Right lobe of liver (tissue), 6 donors: ENCODE results near the gene KAT2A. TPM values are rescaled to one million over a fixed set of nuclear protein-coding genes. Genes with fewer than 3 reads are reported as not detected.
"Not testable (repeated sequence)": the region's sequence is repeated elsewhere in the genome, so short reads cannot be mapped to it uniquely, and the experiment has no call there.

Experiments used
- ATAC-seq, 4 donors: fragments of 200-7000 bp; cut with Tn5 transposase; one replicate each; pipeline ENCODE4 v1.9.1; 2020; ENCODE audit warnings: mild to moderate bottlenecking in 4 of 4, moderate library complexity in 4 of 4
- DNase-seq, 3 donors: peaks; one replicate each; pipeline ENCODE4 v3.0.0-alpha.2; 2020
- H3K27ac ChIP-seq, 3 donors: fragments of 200-600 bp; one replicate each; pipeline ENCODE4 v1.8.0; 2022
- H3K27me3 ChIP-seq, 2 donors: fragments of 200-600 bp; one replicate each; pipeline ENCODE4 v1.8.0; 2022
- H3K36me3 ChIP-seq, 4 donors: fragments of 200-600 bp; sonication (generic) in 1 of 4; one replicate each; pipeline versions ENCODE4 v1.5.1 to v1.8.0; 2017 to 2022; ENCODE audit warnings: control low read depth in 1 of 4
- H3K4me1 ChIP-seq, 4 donors: fragments of 200-600 bp; sonication (generic) in 1 of 4; one replicate each; pipeline versions ENCODE4 v1.5.1 to v1.8.0; 2017 to 2022; ENCODE audit warnings: control low read depth in 1 of 4
- H3K4me3 ChIP-seq, 3 donors: fragments of 200-600 bp; one replicate each; pipeline ENCODE4 v1.8.0; 2022
- H3K9me3 ChIP-seq, 4 donors: fragments of 200-600 bp; sonication (generic) in 1 of 4; one replicate each; pipeline versions ENCODE4 v1.5.1 to v1.8.0; 2017 to 2022; ENCODE audit warnings: control low read depth in 1 of 4
- CTCF ChIP-seq, 4 donors: fragments of 200-600 bp in 3 of 4; fragments of 450-650 bp in 1 of 4; IDR thresholded peaks; one replicate each; pipeline versions ENCODE4 v1.5.1 to v1.8.0; 2016 to 2022; ENCODE audit warnings: antibody characterized with exemption in 4 of 4, mild to moderate bottlenecking in 2 of 4
- POLR2A ChIP-seq: fragments of 450-650 bp; IDR thresholded peaks from one replicate; pipeline ENCODE4 v1.6.1; 2017; ENCODE audit warnings: antibody characterized with exemption, mild to moderate bottlenecking
- WGBS: methylation state at CpG from one replicate; pipeline ENCODE4 v1.1.6; 2018; ENCODE audit warnings: low coverage, low lambda C conversion rate; ENCODE audit not compliant: insufficient coverage; ENCODE audit errors: missing lambda C conversion rate; 5-methylcytosine and 5-hydroxymethylcytosine counted together
- intact Hi-C, 2 donors: fragments of 100-400 bp; cut with DNase I; formaldehyde crosslinking; loops; one replicate each; pipeline versions ENCODE4 v1.11.2 to v1.14.1; 2022
- total RNA-seq, 6 experiments: library from RNA; depleted of rRNA in 2 of 6; stranded (reverse); fragments of >200 nt in 2 of 6; fragmentation: NEBNext Ultra II Directional in 3 of 6; extraction: Animal tissue kit (Norgen Biotek cat#: 25700) in 3 of 6; gene quantifications; one replicate each; pipeline versions ENCODE4 v1.1.0 to v1.2.4, GENCODE V29; 2016 to 2023
- donor health status: DM: no; HTN: yes; CAD: no.
- donor health status: DM: no; HTN: no; CAD: no.
- donor health status: DM: no; HTN: no; CAD: no.
- donor health status: DM: no; HTN: yes; CAD: no.
- donor health status: DM: no; HTN: yes; CAD: no.

The KAT2A gene
- total RNA-seq, 6 experiments from 2014 or later = 14.3 to 36.4 (median 21.3) TPM

- H3K9me3 ChIP-seq = no peaks in the 10 kb centered on the region
- H3K27me3 ChIP-seq = no peaks in the 10 kb centered on the region
- ATAC-seq (no peak), DNase-seq (no peak)
- intact Hi-C loops = no loop called here
- H3K4me1 ChIP-seq = no peaks in the 10 kb centered on the region
- 60% methylated on average over 5 of the region's 14 CpGs for WGBS
- H3K27ac ChIP-seq = no peak overlapping the region
- no peaks in the 10 kb centered on the region for H3K36me3 ChIP-seq
- TF ChIP-seq POLR2A (no peak), CTCF (IDR thresholded peaks at IDR 0.05) (no peak)
- H3K4me3 ChIP-seq = no peak overlapping the region
Observed at GRCh38 chr17:42159796-42160530, 38.8 kb upstream of the KAT2A start.

- 34% methylated on average over 12 of the region's 17 CpGs for WGBS
- no peak for ATAC-seq
- H3K4me3 ChIP-seq = peak overlapping the region; percentile 95 to 99 (median 99)
- H3K9me3 ChIP-seq = no peaks in the 10 kb centered on the region
- H3K36me3 ChIP-seq = no peaks in the 10 kb centered on the region
- H3K27me3 ChIP-seq = no peaks in the 10 kb centered on the region
- peaks cover 0 to 16% (median 5%) of the 10 kb centered on the region in 4 donors for H3K4me1 ChIP-seq
- intact Hi-C loops = no loop called here
- DNase-seq = no peak
- TF ChIP-seq CTCF (IDR thresholded peaks at IDR 0.05) (no peak), POLR2A (no peak)
- H3K27ac ChIP-seq = no peak overlapping the region
Observed at GRCh38 chr17:42155614-42156045, 34.5 kb upstream of the KAT2A start.

GRCh38 chr17:42153919-42154742 is 33.0 kb upstream of the KAT2A start:
- H3K4me1 ChIP-seq = peaks cover 0 to 20% (median 5%) of the 10 kb centered on the region in 4 donors
- DNase-seq = no peak
- H3K27ac ChIP-seq = peak overlapping the region; percentile 69 to 82 (median 79)
- 6% methylated on average over 12 of the region's 15 CpGs for WGBS
- H3K27me3 ChIP-seq = no peaks in the 10 kb centered on the region
- intact Hi-C loops = no loop called here
- no peaks in the 10 kb centered on the region for H3K9me3 ChIP-seq
- peak in 3 of 4 donors; percentile 4 to 24 (median 8) for ATAC-seq
- H3K36me3 ChIP-seq = no peaks in the 10 kb centered on the region
- no peak for TF ChIP-seq CTCF (IDR thresholded peaks at IDR 0.05)
- no peak for TF ChIP-seq POLR2A
- H3K4me3 ChIP-seq = peak overlapping the region; percentile 95 to 99 (median 99)

- intact Hi-C loops = no loop called here
- no peak overlapping the region for H3K27ac ChIP-seq
- no peaks in the 10 kb centered on the region for H3K9me3 ChIP-seq
- WGBS = 95% methylated on average over 6 of the region's 13 CpGs
- TF ChIP-seq POLR2A = no peak
- no peak for TF ChIP-seq CTCF (IDR thresholded peaks at IDR 0.05)
- H3K36me3 ChIP-seq = peaks cover 0 to 11% (median 3%) of the 10 kb centered on the region in 4 donors
- no peaks in the 10 kb centered on the region for H3K27me3 ChIP-seq
- peaks cover 0 to 12% (median 0%) of the 10 kb centered on the region in 4 donors for H3K4me1 ChIP-seq
- no peak overlapping the region for H3K4me3 ChIP-seq
- no peak for ATAC-seq
- no peak for DNase-seq
Observed at GRCh38 chr17:42146911-42147607, 25.9 kb upstream of the KAT2A start.

- ATAC-seq, DNase-seq, intact Hi-C loops, H3K4me1 ChIP-seq, H3K9me3 ChIP-seq, H3K4me3 ChIP-seq, H3K27ac ChIP-seq, H3K27me3 ChIP-seq: not testable (repeated sequence)
- WGBS = 58% methylated on average over 2 of the region's 4 CpGs
- peaks cover 0 to 21% (median 3%) of the 10 kb centered on the region in 4 donors for H3K36me3 ChIP-seq
Observed at GRCh38 chr17:42143138-42143537, 22.0 kb upstream of the KAT2A start.
